Thoracic aorta (tissue), 2 donors: ENCODE measurements around the gene PASK. TPM values are rescaled to one million over a fixed set of nuclear protein-coding genes. Genes with fewer than 3 reads are reported as not detected.

ENCODE experiments used
- ATAC-seq: fragments of 150-250 bp; one replicate; pipeline ENCODE4 v1.8.0; 2017; ENCODE audit warnings: low read depth; ENCODE audit not compliant: insufficient number of reproducible peaks, low FRiP score
- DNase-seq: peaks from one replicate; pipeline ENCODE4 v3.0.0-alpha.2; 2020; ENCODE audit warnings: low spot score
- H3K27ac ChIP-seq, 2 donors: fragments of 200-600 bp; sonication (generic); 1 replicate in 1 of 2; 2 replicates in 1 of 2; pipeline ENCODE4 v1.5.1; 2016; ENCODE audit warnings: mild to moderate bottlenecking in 2 of 2, moderate library complexity in 2 of 2
- H3K27me3 ChIP-seq: fragments of 200-600 bp; sonication (generic); replicated peaks from 2 replicates; pipeline ENCODE4 v1.6.0; 2016; ENCODE audit warnings: mild to moderate bottlenecking; ENCODE audit not compliant: insufficient read depth
- H3K36me3 ChIP-seq: fragments of 200-600 bp; sonication (generic); one replicate; pipeline ENCODE4 v1.5.1; 2016
- H3K4me1 ChIP-seq, 2 donors: fragments of 200-600 bp; sonication (generic); 1 replicate in 1 of 2; 2 replicates in 1 of 2; pipeline versions ENCODE4 v1.5.1 to v1.6.0; 2016; ENCODE audit warnings: low read depth in 2 of 2, mild to moderate bottlenecking in 1 of 2; ENCODE audit not compliant: control insufficient read depth in 1 of 2
- H3K4me3 ChIP-seq: fragments of 200-600 bp; sonication (generic); 2 replicates; pipeline ENCODE4 v1.5.1; 2016; ENCODE audit warnings: mild to moderate bottlenecking
- H3K9me3 ChIP-seq: fragments of 200-600 bp; sonication (generic); 2 replicates; pipeline ENCODE4 v1.5.1; 2016
- CTCF ChIP-seq: fragments of 200-600 bp; sonication (generic); IDR thresholded peaks from one replicate; pipeline ENCODE4 v1.5.1; 2019; ENCODE audit warnings: antibody characterized with exemption
- total RNA-seq, 2 donors: library from RNA; depleted of rRNA; stranded (reverse); fragments of >200 nt; gene quantifications; one replicate each; pipeline versions ENCODE4 v1.1.0 to v1.2.3, GENCODE V29; 2016

The PASK gene
- total RNA-seq, 2 donors from 2014 or later = 3.1 to 3.5 TPM

DNA sequence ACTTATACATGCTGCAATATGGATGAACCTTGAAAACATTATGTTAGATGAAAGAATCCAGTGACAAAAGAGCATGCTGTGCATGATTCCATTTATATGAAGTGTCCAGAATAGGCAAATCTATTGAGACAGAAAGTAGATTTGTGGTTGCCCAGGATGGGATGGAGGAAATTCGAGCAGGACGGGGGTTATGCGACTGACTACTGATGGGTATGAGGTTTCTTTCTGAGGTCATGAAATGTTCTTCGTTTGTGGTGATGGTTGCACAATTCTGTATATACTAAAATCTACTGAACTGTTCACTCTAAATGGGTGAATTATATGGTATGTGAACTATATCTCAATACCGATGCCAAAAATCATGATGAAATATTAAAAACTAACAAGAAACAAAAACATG lies 28.3 kb downstream of the PASK start:
- no peaks in the 10 kb centered on the region for H3K27me3 ChIP-seq
- no peak for TF ChIP-seq CTCF
- DNase-seq (no peak), ATAC-seq (no peak)
- no peaks in the 10 kb centered on the region for H3K36me3 ChIP-seq
- H3K4me1 ChIP-seq = no peaks in the 10 kb centered on the region
- no peaks in the 10 kb centered on the region for H3K9me3 ChIP-seq
- no peak overlapping the region for H3K4me3 ChIP-seq
- H3K27ac ChIP-seq = no peak overlapping the region

- Histone ChIP-seq H3K4me3 (no peak overlapping the region), H3K27me3 (no peaks in the 10 kb centered on the region), H3K36me3 (no peaks in the 10 kb centered on the region), H3K27ac (no peak overlapping the region), H3K9me3 (no peaks in the 10 kb centered on the region), H3K4me1 (no peaks in the 10 kb centered on the region)
- ATAC-seq = no peak
- TF ChIP-seq CTCF = no peak
- DNase-seq = no peak
Observed at GRCh38 chr2:241120440-241120839, 28.8 kb downstream of the PASK start.

DNA sequence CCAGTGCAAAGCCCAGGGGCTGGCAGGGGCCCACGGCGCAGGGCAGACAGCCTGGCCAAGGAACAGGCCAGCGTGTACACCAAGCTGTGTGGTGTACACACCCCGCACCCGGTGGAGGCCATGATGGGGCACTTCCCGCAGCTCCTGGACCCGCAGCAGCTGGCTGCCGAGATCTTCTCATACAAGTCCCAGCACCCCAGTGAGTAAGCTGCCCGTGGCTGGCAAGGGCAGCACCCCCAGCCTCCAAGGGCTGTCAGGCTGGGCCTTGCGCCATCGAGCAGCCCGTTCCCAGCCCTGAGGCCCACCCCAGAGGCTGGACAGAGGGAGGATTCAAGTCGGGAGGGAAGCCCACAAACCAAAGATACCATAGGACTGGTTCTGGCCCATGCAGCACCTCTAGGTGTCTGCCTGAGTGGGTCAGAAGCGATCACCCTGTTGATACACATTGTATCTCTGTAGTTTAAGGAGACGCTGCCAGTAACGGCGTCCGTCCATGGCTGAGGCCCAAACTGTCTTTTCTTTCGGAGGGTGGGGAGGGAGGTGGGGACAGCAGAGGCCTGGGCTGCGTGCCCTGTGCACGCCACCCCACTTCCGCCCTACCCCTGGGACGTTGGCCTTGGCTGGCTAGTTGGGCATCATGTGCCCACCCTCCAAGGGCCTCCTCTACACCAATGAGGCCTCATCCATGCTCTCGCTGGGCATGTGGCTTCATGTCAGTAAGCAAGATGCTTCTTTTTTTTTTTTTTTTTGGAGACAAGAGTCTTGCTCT lies 30.4 kb downstream of the PASK start:
- no peak for TF ChIP-seq CTCF
- Histone ChIP-seq H3K9me3 (no peaks in the 10 kb centered on the region), H3K4me1 (no peaks in the 10 kb centered on the region), H3K36me3 (no peaks in the 10 kb centered on the region), H3K27me3 (no peaks in the 10 kb centered on the region), H3K27ac (no peak overlapping the region), H3K4me3 (no peak overlapping the region)
- DNase-seq = no peak
- no peak for ATAC-seq

- DNase-seq (no peak), ATAC-seq (no peak)
- Histone ChIP-seq H3K4me3 (no peak overlapping the region), H3K4me1 (no peaks in the 10 kb centered on the region), H3K27ac (no peak overlapping the region), H3K27me3 (no peaks in the 10 kb centered on the region), H3K9me3 (no peaks in the 10 kb centered on the region), H3K36me3 (no peaks in the 10 kb centered on the region)
- no peak for TF ChIP-seq CTCF
Observed at GRCh38 chr2:241116606-241117560, 32.4 kb downstream of the PASK start.

- Histone ChIP-seq H3K4me3 (no peak overlapping the region), H3K27me3 (no peaks in the 10 kb centered on the region), H3K36me3 (no peaks in the 10 kb centered on the region), H3K9me3 (no peaks in the 10 kb centered on the region), H3K27ac (no peak overlapping the region), H3K4me1 (no peaks in the 10 kb centered on the region)
- ATAC-seq = no peak
- no peak for DNase-seq
- TF ChIP-seq CTCF = no peak
Observed at GRCh38 chr2:241115361-241115760, 33.9 kb downstream of the PASK start.
